Germinal center (tissue), 1 donor: Measurements from ENCODE around the gene CYP26A1.

ENCODE experiments used
- DNase-seq: peaks from one replicate; pipeline ENCODE4 v3.0.0; 2012; ENCODE audit warnings: mixed read lengths, low spot score

CYP26A1 gene

GRCh38 chr10:93123766-93124165, 50.1 kb downstream of the CYP26A1 start:
- DNase-seq = peak; percentile 11

GRCh38 chr10:93124580-93125318, 51.1 kb downstream of the CYP26A1 start:
- no peak for DNase-seq

- DNase-seq = no peak
Measured at GRCh38 chr10:93125966-93126365, 52.3 kb downstream of the CYP26A1 start.

- no peak for DNase-seq
Measured at GRCh38 chr10:93126483-93127052, 52.9 kb downstream of the CYP26A1 start.
